ENCODE results near the gene MPPED2.

DNA sequence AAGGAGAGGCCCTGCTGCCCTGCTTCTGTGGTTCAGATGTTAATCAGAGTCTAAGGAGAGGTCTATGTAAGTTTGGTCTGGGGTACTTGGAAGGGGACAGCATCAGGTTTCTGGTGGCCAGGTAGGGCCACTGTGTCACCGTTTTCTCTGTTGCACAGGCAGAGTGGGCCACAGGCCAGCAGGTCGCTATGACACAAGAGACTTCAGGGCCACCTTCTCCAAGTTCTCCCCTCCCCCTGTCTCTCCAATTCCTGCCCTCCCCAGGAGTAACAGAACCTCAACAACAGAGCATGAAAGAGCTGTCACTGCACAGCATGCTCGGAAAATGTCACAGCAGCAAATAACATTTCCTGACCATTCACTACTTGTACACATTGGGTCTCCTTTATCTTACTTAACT is 58.6 kb downstream of the MPPED2 start:
- TF ChIP-seq POLR2A (IDR thresholded peaks at IDR 0.05) = no peak
- TF ChIP-seq, protein P1, sequence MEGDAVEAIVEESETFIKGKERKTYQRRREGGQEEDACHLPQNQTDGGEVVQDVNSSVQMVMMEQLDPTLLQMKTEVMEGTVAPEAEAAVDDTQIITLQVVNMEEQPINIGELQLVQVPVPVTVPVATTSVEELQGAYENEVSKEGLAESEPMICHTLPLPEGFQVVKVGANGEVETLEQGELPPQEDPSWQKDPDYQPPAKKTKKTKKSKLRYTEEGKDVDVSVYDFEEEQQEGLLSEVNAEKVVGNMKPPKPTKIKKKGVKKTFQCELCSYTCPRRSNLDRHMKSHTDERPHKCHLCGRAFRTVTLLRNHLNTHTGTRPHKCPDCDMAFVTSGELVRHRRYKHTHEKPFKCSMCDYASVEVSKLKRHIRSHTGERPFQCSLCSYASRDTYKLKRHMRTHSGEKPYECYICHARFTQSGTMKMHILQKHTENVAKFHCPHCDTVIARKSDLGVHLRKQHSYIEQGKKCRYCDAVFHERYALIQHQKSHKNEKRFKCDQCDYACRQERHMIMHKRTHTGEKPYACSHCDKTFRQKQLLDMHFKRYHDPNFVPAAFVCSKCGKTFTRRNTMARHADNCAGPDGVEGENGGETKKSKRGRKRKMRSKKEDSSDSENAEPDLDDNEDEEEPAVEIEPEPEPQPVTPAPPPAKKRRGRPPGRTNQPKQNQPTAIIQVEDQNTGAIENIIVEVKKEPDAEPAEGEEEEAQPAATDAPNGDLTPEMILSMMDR (IDR thresholded peaks at IDR 0.05) = no peak
